ENCODE data around the gene MEGF10.

GRCh38 chr5:127440831-127441230 lies 150.2 kb downstream of the MEGF10 start:
- TF ChIP-seq, protein P1, sequence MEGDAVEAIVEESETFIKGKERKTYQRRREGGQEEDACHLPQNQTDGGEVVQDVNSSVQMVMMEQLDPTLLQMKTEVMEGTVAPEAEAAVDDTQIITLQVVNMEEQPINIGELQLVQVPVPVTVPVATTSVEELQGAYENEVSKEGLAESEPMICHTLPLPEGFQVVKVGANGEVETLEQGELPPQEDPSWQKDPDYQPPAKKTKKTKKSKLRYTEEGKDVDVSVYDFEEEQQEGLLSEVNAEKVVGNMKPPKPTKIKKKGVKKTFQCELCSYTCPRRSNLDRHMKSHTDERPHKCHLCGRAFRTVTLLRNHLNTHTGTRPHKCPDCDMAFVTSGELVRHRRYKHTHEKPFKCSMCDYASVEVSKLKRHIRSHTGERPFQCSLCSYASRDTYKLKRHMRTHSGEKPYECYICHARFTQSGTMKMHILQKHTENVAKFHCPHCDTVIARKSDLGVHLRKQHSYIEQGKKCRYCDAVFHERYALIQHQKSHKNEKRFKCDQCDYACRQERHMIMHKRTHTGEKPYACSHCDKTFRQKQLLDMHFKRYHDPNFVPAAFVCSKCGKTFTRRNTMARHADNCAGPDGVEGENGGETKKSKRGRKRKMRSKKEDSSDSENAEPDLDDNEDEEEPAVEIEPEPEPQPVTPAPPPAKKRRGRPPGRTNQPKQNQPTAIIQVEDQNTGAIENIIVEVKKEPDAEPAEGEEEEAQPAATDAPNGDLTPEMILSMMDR (IDR thresholded peaks at IDR 0.05) = no peak
- TF ChIP-seq POLR2AphosphoS5 (IDR thresholded peaks at IDR 0.05) = no peak
- no peak for TF ChIP-seq POLR2A (IDR thresholded peaks at IDR 0.05)

Data from gastroesophageal sphincter (tissue), 3 donors.